Prostate gland (tissue), 2 donors: Measurements from ENCODE around the gene SBF2.

Source experiments
- CTCF ChIP-seq, 4 experiments: fragments of 200-600 bp in 2 of 4; fragments of 450-650 bp in 2 of 4; sonication (generic) in 2 of 4; IDR thresholded peaks; 1 replicate in 3 of 4; 2 replicates in 1 of 4; pipeline ENCODE4 v1.5.1; 2016 to 2019; ENCODE audit warnings: antibody characterized with exemption in 4 of 4, mild to moderate bottlenecking in 2 of 4, moderate library complexity in 2 of 4
- POLR2A ChIP-seq: fragments of 450-650 bp; IDR thresholded peaks from one replicate; pipeline ENCODE4 v1.6.1; 2016; ENCODE audit warnings: antibody characterized with exemption, mild to moderate bottlenecking
- POLR2AphosphoS5 ChIP-seq: sonication (generic); formaldehyde crosslinking; IDR thresholded peaks from one replicate; pipeline ENCODE4 v1.6.1; 2017; ENCODE audit warnings: antibody characterized with exemption

GRCh38 chr11:10325277-10326011 lies 31.4 kb upstream of the SBF2 start:
- no peak for TF ChIP-seq CTCF (IDR thresholded peaks at IDR 0.05)
- TF ChIP-seq POLR2A: no peak
- no peak for TF ChIP-seq POLR2AphosphoS5
